ENCODE measurements around the gene ATF1. TPM values are rescaled to one million over a fixed set of nuclear protein-coding genes. Genes with fewer than 3 reads are reported as not detected.

ATF1 gene
- total and polyA plus RNA-seq, 10 of the 15 experiments (the other 5 are each of a cell fraction or from before 2014, with no cell fraction given) = 15.4 to 92.0 (median 33.6) TPM

DNA sequence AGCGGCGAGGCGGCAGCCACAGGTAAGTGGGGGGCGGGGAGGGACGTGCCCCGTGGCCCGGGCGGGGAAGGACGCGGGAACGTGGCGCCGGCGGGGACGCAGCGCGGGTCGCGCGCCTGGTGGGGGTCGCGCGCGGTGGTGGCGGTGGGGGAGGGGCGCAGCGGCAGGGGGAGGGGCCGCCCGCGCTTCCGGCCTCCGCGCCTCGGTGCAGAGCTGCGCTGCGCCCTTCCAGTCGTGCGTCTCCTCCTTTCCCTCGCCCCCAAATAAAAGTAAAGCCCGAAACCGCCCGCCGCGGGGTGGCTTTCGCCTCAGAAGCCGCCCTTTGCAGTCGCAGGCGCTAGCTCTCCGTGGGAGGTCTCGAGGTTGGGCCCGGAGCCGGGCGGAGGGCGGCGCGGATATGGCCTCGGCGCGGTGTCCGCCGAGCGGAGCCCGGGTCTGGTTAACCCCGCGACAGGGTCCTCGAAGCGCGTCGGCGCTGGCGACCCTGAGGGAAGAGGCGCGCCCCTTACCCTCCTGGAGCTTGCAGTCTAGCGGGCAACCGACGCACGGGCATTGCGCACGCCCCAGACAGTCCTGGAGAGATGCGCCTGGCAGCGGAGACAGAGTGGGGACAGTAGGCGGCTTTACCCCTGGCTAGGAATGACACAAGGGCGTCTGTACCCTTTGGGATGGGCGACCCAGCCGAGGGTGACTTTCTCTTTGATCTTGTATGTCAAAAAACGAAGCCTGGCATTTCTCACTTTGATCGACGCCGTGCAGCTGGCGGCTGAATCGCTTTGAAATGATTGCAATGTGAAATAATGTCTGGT lies 589 bp downstream of the ATF1 start (continued):
- no peak for TF ChIP-seq GABPA (IDR thresholded peaks at IDR 0.05; ENCODE audit: low read depth)
- TF ChIP-seq, protein P1, sequence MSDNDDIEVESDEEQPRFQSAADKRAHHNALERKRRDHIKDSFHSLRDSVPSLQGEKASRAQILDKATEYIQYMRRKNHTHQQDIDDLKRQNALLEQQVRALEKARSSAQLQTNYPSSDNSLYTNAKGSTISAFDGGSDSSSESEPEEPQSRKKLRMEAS (IDR thresholded peaks at IDR 0.05; ENCODE audit: low read depth, low read length) = no peak
- TF ChIP-seq FOXK2 (IDR thresholded peaks at IDR 0.05) = no peak
- TF ChIP-seq JUNB (IDR thresholded peaks at IDR 0.05) = no peak
- peak; percentile 64; the same call in 1 of the 2 replicates for TF ChIP-seq IKZF1 (conservative IDR thresholded peaks at IDR 0.05)
- TF ChIP-seq, protein P2, sequence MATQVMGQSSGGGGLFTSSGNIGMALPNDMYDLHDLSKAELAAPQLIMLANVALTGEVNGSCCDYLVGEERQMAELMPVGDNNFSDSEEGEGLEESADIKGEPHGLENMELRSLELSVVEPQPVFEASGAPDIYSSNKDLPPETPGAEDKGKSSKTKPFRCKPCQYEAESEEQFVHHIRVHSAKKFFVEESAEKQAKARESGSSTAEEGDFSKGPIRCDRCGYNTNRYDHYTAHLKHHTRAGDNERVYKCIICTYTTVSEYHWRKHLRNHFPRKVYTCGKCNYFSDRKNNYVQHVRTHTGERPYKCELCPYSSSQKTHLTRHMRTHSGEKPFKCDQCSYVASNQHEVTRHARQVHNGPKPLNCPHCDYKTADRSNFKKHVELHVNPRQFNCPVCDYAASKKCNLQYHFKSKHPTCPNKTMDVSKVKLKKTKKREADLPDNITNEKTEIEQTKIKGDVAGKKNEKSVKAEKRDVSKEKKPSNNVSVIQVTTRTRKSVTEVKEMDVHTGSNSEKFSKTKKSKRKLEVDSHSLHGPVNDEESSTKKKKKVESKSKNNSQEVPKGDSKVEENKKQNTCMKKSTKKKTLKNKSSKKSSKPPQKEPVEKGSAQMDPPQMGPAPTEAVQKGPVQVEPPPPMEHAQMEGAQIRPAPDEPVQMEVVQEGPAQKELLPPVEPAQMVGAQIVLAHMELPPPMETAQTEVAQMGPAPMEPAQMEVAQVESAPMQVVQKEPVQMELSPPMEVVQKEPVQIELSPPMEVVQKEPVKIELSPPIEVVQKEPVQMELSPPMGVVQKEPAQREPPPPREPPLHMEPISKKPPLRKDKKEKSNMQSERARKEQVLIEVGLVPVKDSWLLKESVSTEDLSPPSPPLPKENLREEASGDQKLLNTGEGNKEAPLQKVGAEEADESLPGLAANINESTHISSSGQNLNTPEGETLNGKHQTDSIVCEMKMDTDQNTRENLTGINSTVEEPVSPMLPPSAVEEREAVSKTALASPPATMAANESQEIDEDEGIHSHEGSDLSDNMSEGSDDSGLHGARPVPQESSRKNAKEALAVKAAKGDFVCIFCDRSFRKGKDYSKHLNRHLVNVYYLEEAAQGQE (IDR thresholded peaks at IDR 0.05; ENCODE audit: low read depth, low read length) = no peak
- no peak for TF ChIP-seq EZH2 (IDR thresholded peaks at IDR 0.05; ENCODE audit: borderline replicate concordance, control insufficient read depth, low read depth, low read length)
- TF ChIP-seq MXI1 (IDR thresholded peaks at IDR 0.05; ENCODE audit: low read depth, low read length) = no peak
- TF ChIP-seq ZBED1 (IDR thresholded peaks at IDR 0.05; ENCODE audit: borderline replicate concordance) = no peak
- peak; percentile 49; the same call in 1 of the 2 replicates for TF ChIP-seq BACH1 (IDR thresholded peaks at IDR 0.05; ENCODE audit: borderline replicate concordance)
- peak; percentile 40; the same call in 1 of the 2 replicates for TF ChIP-seq RB1 (IDR thresholded peaks at IDR 0.05; ENCODE audit: borderline replicate concordance)
- no peak for TF ChIP-seq NFYA (IDR thresholded peaks at IDR 0.05; ENCODE audit: borderline replicate concordance, low read depth, low read length)
- TF ChIP-seq RAD21 (IDR thresholded peaks at IDR 0.05; ENCODE audit: insufficient read depth, low read depth, low read length) = no peak
- peak; percentile 48; the same call in 1 of the 2 replicates for TF ChIP-seq TAF1 (IDR thresholded peaks at IDR 0.05; ENCODE audit: borderline replicate concordance, low read depth, low read length)
- peak in 1 of 2 experiments; percentile 71; a peak in 1 of 3 replicates for TF ChIP-seq EGR1 (IDR thresholded peaks at IDR 0.05; ENCODE audit: borderline replicate concordance in 1 of 2, low read depth in 2 of 2, low read length in 2 of 2)
- no peak for TF ChIP-seq ZNF217 (IDR thresholded peaks at IDR 0.05)
- TF ChIP-seq, protein P3, sequence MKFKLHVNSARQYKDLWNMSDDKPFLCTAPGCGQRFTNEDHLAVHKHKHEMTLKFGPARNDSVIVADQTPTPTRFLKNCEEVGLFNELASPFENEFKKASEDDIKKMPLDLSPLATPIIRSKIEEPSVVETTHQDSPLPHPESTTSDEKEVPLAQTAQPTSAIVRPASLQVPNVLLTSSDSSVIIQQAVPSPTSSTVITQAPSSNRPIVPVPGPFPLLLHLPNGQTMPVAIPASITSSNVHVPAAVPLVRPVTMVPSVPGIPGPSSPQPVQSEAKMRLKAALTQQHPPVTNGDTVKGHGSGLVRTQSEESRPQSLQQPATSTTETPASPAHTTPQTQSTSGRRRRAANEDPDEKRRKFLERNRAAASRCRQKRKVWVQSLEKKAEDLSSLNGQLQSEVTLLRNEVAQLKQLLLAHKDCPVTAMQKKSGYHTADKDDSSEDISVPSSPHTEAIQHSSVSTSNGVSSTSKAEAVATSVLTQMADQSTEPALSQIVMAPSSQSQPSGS (IDR thresholded peaks at IDR 0.05; ENCODE audit: low read length) = no peak
- TF ChIP-seq LARP7 (IDR thresholded peaks at IDR 0.05) = peak; percentile 80
- TF ChIP-seq FOXM1 (IDR thresholded peaks at IDR 0.05; ENCODE audit: low read depth, low read length) = no peak
- no peak for TF ChIP-seq NR2C2 (IDR thresholded peaks at IDR 0.05; ENCODE audit: borderline replicate concordance, control insufficient read depth, insufficient read length, low read depth)
- no peak for TF ChIP-seq BRCA1 (IDR thresholded peaks at IDR 0.05; ENCODE audit: low read depth, low read length)
- TF ChIP-seq, protein P4, sequence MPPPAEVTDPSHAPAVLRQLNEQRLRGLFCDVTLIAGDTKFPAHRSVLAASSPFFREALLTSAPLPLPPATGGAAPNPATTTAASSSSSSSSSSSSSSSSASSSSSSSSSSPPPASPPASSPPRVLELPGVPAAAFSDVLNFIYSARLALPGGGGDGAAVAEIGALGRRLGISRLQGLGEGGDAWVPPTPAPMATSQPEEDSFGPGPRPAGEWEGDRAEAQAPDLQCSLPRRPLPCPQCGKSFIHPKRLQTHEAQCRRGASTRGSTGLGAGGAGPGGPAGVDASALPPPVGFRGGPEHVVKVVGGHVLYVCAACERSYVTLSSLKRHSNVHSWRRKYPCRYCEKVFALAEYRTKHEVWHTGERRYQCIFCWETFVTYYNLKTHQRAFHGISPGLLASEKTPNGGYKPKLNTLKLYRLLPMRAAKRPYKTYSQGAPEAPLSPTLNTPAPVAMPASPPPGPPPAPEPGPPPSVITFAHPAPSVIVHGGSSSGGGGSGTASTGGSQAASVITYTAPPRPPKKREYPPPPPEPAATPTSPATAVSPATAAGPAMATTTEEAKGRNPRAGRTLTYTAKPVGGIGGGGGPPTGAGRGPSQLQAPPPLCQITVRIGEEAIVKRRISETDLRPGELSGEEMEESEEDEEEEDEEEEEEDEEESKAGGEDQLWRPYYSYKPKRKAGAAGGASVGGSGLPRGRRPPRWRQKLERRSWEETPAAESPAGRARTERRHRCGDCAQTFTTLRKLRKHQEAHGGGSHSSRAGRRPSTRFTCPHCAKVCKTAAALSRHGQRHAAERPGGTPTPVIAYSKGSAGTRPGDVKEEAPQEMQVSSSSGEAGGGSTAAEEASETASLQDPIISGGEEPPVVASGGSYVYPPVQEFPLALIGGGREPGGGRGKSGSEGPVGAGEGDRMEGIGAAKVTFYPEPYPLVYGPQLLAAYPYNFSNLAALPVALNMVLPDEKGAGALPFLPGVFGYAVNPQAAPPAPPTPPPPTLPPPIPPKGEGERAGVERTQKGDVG (CRISPR knock-in tag; IDR thresholded peaks at IDR 0.05) = no peak

All from GM12878 (cell line).